ENCODE measurements around the gene TMOD4. TPM values are rescaled to one million over a fixed set of nuclear protein-coding genes. Genes with fewer than 3 reads are reported as not detected.

TMOD4 gene
- total RNA-seq, 1 experiment from 2014 or later = not detected

GRCh38 chr1:151187205-151187604, 11.4 kb upstream of the TMOD4 start:
- in situ Hi-C loops (cut with HindIII; ENCODE audit: low sequenced_read_pairs) = no loop called here

DNA sequence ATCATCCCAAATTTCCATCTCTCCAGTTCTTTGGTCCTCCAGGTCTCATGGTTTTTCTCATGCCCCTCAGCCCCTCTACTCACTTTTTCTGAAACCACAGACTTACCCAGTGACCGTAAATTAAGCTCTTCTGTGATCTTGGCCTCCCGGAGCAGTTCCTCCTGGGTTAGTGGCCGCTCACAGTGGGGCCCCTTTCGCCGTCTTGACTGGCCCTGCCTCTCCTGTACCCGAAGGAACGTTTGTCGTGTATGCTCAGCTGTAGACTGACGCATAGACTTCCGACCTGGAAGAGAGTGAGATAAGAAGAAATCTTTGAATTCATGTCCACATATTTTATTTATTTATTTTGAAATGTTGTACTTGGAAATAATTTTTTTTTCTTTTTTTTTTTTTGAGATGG, 8.4 kb upstream of the TMOD4 start:
- in situ Hi-C loops (cut with HindIII; ENCODE audit: low sequenced_read_pairs) = no loop called here
- no peak for DNase-seq (ENCODE audit: low spot score)

More at GRCh38 chr1:151187205-151187604, 11.4 kb upstream of the TMOD4 start:
- DNase-seq (ENCODE audit: low spot score) = no peak

DNA sequence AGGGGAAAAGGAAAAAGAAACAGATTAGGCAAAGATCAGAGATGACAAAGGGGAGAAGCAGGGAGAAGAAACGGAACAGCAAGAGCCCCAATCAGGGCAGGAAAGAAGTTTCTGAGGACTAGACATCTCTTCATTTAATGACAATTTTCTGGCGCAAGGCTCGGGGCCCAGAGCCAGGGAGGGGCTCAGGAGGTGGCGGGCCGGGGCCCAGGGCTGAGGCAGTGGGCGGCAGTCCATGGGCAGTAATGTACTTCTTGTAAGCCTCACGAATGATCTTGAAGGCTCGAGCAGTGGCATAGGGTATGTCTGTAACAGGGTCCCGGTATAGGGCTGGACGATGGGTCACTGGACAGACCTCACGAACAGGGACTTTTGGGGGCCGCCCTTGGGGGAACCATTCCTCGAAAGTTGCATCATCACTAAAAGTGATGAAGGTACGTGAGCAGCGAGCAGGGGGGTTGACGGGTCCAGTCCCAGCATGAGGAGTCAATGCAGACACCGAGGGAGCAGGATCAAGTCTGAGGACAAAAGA, 799 bp upstream of the TMOD4 start:
- no peak for DNase-seq (ENCODE audit: low spot score)
- in situ Hi-C loops (cut with HindIII; ENCODE audit: low sequenced_read_pairs) = no loop called here

DNA sequence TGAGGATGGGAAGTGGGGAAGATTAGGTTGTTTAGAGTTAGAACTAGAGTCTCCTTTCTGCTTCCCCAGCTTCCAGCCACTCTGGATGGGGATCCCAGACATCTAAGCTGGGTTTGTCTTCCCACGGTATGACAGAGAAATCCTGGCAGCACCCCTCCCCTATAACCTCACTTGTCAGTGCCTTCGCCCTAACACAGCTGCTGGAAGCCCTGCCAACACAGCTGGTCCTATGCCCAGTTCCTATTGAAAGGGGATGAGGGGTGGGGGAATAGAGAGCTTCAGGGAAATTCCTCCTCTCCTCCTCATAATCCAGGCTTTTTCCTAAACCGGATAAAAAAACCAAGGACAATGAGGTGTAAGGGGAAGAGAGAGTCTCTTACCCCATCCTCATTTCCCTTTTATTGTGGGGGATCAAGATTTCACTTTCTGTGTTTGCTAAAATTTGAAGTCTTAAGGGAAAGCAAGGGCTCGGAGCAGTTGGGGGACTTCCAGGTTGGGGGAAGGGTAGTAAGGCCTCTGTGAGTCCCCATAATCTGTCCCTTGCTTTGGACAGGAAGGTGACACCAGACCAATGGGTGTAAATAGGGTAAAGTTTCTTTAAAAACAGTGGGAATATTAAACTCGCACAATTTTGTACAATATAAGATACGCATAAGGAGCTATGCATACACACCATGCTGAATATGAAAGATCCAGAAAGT, 590 bp downstream of the TMOD4 start:
- no peak for DNase-seq (ENCODE audit: low spot score)
- in situ Hi-C loops (cut with HindIII; ENCODE audit: low sequenced_read_pairs) = no loop called here

DNA sequence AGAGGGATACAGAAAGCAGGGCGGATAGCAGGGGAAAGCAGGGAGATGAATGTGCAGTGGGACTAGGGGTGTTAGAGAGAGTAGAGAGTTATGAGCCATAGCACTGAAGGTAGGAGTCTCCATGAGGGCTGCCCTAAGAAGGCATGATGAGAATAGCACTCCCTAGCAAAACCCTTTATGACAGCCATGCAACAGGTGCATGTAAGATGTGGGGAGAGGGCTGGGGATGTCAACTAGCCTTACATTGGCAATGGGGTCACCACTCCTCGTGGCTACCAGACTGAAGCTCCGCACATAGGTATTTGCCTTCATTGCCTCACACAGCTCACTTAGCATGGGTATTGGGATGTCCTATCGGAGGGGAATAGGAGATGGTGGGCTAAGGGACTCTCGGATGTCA, 4.6 kb downstream of the TMOD4 start:
- in situ Hi-C loops (cut with HindIII; ENCODE audit: low sequenced_read_pairs) = no loop called here
- no peak for DNase-seq (ENCODE audit: low spot score)

- in situ Hi-C loops (cut with HindIII; ENCODE audit: low sequenced_read_pairs) = no loop called here
- no peak for DNase-seq (ENCODE audit: low spot score)
Observed at GRCh38 chr1:151167116-151167515, 8.7 kb downstream of the TMOD4 start.

DNA sequence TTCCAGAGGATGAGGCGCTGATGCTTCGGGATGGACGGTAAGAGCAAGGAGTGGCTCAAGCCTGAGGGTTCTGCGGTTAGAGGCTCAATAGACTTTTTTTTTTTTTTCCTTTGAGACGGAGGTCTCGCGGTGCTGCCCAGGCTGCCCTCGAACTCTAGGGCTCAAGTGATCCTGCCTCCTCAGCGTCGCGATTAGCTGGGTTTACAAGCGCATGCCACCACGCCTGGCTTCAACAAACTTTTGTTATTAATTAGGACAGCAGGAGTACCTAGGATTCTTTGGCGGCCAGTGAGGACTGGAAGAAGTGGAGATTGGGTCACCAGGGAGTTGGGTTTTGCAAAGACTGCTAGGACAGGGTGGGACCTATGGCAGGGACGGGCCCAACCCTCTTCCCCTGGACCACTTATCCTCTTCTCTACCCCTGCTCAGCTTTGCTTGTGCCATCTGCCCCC, 9.2 kb downstream of the TMOD4 start:
- in situ Hi-C loops (cut with HindIII; ENCODE audit: low sequenced_read_pairs) = no loop called here
- DNase-seq (ENCODE audit: low spot score) = no peak

- peak; percentile 98 for DNase-seq (ENCODE audit: low spot score)
- in situ Hi-C loops (cut with HindIII; ENCODE audit: low sequenced_read_pairs) = no loop called here
Observed at GRCh38 chr1:151165738-151166504, 9.9 kb downstream of the TMOD4 start, which contains the start of the genes LYSMD1 and SCNM1. Gene LYSMD1, minus strand, starts transcription at chr1:151165902. Its CDS starts 644 bp downstream, at chr1:151165258. Gene SCNM1, plus strand, starts transcription at chr1:151166144. Its CDS starts 9 bp downstream, at chr1:151166153.

GRCh38 chr1:151165281-151165737, 10.5 kb downstream of the TMOD4 start:
- in situ Hi-C loops (cut with HindIII; ENCODE audit: low sequenced_read_pairs) = no loop called here
- peak; percentile 72 for DNase-seq (ENCODE audit: low spot score)

DNA sequence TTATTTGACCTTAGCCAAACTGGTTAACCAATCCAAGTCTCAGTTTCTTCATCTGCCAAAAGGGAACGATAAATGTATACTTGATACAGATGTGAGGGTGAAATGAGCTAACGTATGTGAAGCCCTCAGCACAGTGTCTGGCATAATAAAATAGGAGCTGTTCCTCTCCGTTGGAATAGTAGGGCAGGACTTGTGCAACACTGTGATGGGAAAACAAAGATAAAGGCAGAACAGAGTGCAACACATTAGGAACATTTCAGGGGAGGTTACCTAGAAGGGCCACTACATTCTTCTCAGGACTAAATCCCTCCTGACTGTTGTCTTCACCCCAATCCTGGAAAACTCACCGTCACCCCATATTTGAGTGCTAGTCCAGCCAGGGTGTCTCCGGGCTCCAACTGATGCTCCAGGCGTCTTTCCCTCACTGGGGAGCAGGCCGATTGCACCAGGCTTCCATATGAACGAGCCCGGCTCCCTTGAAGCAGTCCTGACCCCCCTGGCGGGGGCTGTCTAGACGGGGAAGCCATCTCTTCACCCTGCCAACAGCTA, 11.0 kb downstream of the TMOD4 start:
- in situ Hi-C loops (cut with HindIII; ENCODE audit: low sequenced_read_pairs) = no loop called here
- DNase-seq (ENCODE audit: low spot score) = no peak

- in situ Hi-C loops (cut with HindIII; ENCODE audit: low sequenced_read_pairs) = no loop called here
- no peak for DNase-seq (ENCODE audit: low spot score)
Observed at GRCh38 chr1:151159373-151159772, 16.4 kb downstream of the TMOD4 start.

DNA sequence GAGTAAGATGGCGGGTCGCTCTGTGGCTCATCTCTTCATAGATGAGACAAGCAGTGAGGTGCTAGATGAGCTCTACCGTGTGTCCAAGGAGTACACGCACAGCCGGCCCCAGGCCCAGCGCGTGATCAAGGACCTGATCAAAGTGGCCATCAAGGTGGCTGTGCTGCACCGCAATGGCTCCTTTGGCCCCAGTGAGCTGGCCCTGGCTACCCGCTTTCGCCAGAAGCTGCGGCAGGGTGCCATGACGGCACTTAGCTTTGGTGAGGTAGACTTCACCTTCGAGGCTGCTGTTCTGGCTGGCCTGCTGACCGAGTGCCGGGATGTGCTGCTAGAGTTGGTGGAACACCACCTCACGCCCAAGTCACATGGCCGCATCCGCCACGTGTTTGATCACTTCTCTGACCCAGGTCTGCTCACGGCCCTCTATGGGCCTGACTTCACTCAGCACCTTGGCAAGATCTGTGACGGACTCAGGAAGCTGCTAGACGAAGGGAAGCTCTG, 17.0 kb downstream of the TMOD4 start:
- DNase-seq (ENCODE audit: low spot score) = no peak
- in situ Hi-C loops (cut with HindIII; ENCODE audit: low sequenced_read_pairs) = no loop called here

DNA sequence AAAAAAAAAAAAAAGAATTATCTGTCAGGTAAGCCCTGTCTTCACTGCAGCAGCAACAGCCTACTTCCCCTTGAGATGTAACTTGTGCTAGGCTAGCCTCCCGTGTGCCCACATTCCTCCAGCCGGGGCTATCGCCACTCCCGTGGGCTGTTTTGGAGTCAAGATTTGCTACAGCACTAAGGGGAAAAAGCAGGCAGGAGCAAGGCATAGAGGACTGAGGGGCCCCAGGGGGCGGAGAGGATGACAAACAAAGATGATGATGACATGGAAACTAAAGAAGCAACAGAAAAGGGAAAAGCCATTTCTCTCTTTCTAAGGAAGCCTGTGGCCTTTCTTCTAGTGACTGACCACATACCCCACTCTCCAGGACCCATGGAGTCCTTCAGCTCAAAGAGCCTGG, 17.5 kb downstream of the TMOD4 start:
- in situ Hi-C loops (cut with HindIII; ENCODE audit: low sequenced_read_pairs) = no loop called here
- no peak for DNase-seq (ENCODE audit: low spot score)

DNA sequence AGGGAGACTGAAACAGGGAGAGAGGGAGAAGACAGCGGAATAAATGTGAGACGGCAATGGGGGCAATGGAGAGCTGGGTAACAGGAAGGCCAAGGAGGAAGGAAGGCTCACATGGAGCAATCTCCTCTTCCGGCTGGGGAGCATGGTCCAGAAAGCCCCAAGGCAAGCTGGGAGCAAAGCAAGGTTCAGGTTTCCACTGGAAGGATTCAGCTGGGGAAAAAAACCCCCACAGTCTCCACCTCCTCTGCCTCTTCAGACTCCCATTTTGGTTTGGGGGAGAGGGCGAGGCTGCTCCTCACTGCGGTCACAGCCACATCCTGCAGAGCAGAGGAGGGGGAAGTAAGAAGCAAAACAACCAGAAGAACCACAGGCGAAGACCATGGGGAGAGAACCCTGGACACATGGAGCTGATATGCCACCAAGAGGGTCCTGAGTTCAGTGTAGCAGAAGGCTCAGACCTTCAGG, 18.7 kb downstream of the TMOD4 start:
- in situ Hi-C loops (cut with HindIII; ENCODE audit: low sequenced_read_pairs) = no loop called here
- no peak for DNase-seq (ENCODE audit: low spot score)

DNA sequence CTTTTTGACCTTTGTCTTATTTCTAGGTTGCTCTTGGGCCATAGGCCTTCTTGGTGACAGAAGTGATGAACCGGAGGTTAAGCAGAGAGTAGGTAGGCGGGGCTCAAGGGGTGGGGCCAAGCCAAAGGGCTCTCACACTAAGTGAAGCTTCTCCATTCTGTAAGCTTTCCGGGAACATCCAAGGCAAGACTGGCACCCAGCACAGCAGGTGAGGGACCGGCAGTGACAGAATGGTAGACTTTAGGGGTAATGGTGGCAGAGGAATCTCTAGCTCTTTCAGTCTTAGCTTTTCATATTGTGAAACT, 19.3 kb downstream of the TMOD4 start, which contains the start of gene TNFAIP8L2:
TSS of gene TNFAIP8L2 (plus strand) at position 135 of the 305 bp plus-strand sequence. CDS start 2,049 bp downstream, outside the sequence.
- in situ Hi-C loops (cut with HindIII; ENCODE audit: low sequenced_read_pairs) = no loop called here
- DNase-seq (ENCODE audit: low spot score) = no peak

DNA sequence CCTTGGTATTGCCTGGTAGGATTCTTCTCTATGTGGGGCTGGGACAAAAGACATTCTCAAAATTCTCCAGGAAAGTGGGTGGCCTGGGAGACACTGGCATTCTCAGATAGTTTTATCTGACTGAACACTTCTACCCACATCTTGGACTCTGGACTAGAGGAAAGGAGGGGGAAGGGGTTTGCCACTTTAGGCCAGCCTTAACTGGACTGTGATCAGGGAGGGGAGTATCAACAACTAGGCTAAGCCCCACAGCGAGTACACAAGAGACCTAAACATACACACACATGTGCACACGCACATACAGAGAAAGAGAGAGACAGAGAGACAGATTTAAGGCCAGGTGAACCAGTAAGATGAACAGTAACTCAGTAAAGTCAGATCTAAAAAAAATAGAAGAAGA, 28.1 kb downstream of the TMOD4 start:
- DNase-seq (ENCODE audit: low spot score) = no peak
- in situ Hi-C loops (cut with HindIII; ENCODE audit: low sequenced_read_pairs) = no loop called here

GRCh38 chr1:151147132-151147503, 28.7 kb downstream of the TMOD4 start:
- in situ Hi-C loops (cut with HindIII; ENCODE audit: low sequenced_read_pairs) = no loop called here
- DNase-seq (ENCODE audit: low spot score) = peak; percentile 61

GRCh38 chr1:151146412-151147131, 29.2 kb downstream of the TMOD4 start, which contains the start of gene SEMA6C:
Gene SEMA6C, minus strand, starts transcription at chr1:151146631. Its CDS starts 4,010 bp downstream, at chr1:151142621.
- in situ Hi-C loops (cut with HindIII; ENCODE audit: low sequenced_read_pairs) = no loop called here
- DNase-seq (ENCODE audit: low spot score) = peak; percentile 98

GRCh38 chr1:151146072-151146411, 29.7 kb downstream of the TMOD4 start:
- peak; percentile 49 for DNase-seq (ENCODE audit: low spot score)

More at GRCh38 chr1:151146072-151146411, 29.7 kb downstream of the TMOD4 start:
- in situ Hi-C loops (cut with HindIII; ENCODE audit: low sequenced_read_pairs) = no loop called here
